WTC11 (cell line): ENCODE data around the gene MTMR3. TPM values are rescaled to one million over a fixed set of nuclear protein-coding genes. Genes with fewer than 3 reads are reported as not detected.

Source experiments
- ATAC-seq: fragments of 200-7000 bp; cut with Tn5 transposase; 2 replicates; pipeline ENCODE4 v1.10.0; 2021; ENCODE audit warnings: mild to moderate bottlenecking, moderate library complexity
- CTCF ChIA-PET: fragments of 300-600 bp; sonication (Branson Sonifier 250); formaldehyde crosslinking; loops from one replicate; lab custom pipeline; 2021; ENCODE audit warnings: antibody characterized with exemption; lab: Charles Lee
- POLR2A ChIA-PET: fragments of 350-600 bp; sonication (Branson Sonifier 250); formaldehyde crosslinking; loops from one replicate; lab custom pipeline; 2021; ENCODE audit warnings: antibody characterized with exemption; lab: Charles Lee
- DNase-seq: peaks from one replicate; pipeline ENCODE4 v3.0.0; 2021; ENCODE audit warnings: low spot score
- H3K27ac Mint-ChIP-seq: 2 replicates; pipeline ENCODE4 v1.8.0; 2021; ENCODE audit warnings: mixed read lengths
- H3K27me3 Mint-ChIP-seq: 2 replicates; pipeline ENCODE4 v1.8.0; 2021; ENCODE audit warnings: low read depth, mild to moderate bottlenecking, moderate library complexity, mixed read lengths
- H3K36me3 Mint-ChIP-seq: 2 replicates; pipeline ENCODE4 v1.8.0; 2021; ENCODE audit warnings: mixed read lengths
- H3K4me1 Mint-ChIP-seq: 2 replicates; pipeline ENCODE4 v1.8.0; 2022; ENCODE audit warnings: mixed read lengths
- H3K4me3 Mint-ChIP-seq: 2 replicates; pipeline ENCODE4 v1.8.0; 2021; ENCODE audit warnings: mild to moderate bottlenecking, moderate library complexity, mixed read lengths
- H3K9me3 Mint-ChIP-seq: 2 replicates; pipeline ENCODE4 v1.8.0; 2021; ENCODE audit warnings: mixed read lengths
- ATF1 ChIP-seq: sonication (generic); formaldehyde crosslinking; IDR thresholded peaks from 2 replicates; pipeline ENCODE4 v1.8.1; 2023; ENCODE audit warnings: mild to moderate bottlenecking, moderate library complexity, missing genetic modification reagents
- ETV6 ChIP-seq: sonication (generic); formaldehyde crosslinking; IDR thresholded peaks from 2 replicates; pipeline ENCODE4 v1.8.1; 2022; ENCODE audit warnings: mild to moderate bottlenecking, missing genetic modification reagents
- IRF2 ChIP-seq: sonication (generic); formaldehyde crosslinking; IDR thresholded peaks from 2 replicates; pipeline ENCODE4 v1.8.0; 2022; ENCODE audit warnings: low read depth, missing genetic modification reagents, borderline replicate concordance
- JAZF1 ChIP-seq: fragments of 250-450 bp; sonication (Bioruptor Pico); IDR thresholded peaks from 2 replicates; pipeline ENCODE4 v1.9.0; 2021; ENCODE audit warnings: moderate library complexity, mild to moderate bottlenecking, inconsistent platforms
- KAT7 ChIP-seq: sonication (generic); formaldehyde crosslinking; IDR thresholded peaks from 2 replicates; pipeline ENCODE4 v1.8.1; 2023; ENCODE audit warnings: missing genetic modification reagents, mild to moderate bottlenecking, borderline replicate concordance
- NR2C2 ChIP-seq: sonication (generic); formaldehyde crosslinking; IDR thresholded peaks from 2 replicates; pipeline ENCODE4 v1.8.0; 2022; ENCODE audit warnings: mild to moderate bottlenecking, missing genetic modification reagents
- TEAD4 ChIP-seq: sonication (generic); formaldehyde crosslinking; IDR thresholded peaks from 2 replicates; pipeline ENCODE4 v1.8.0; 2022; ENCODE audit warnings: mild to moderate bottlenecking, missing genetic modification reagents
- TP53 ChIP-seq: sonication (generic); formaldehyde crosslinking; IDR thresholded peaks from 2 replicates; pipeline ENCODE4 v1.8.1; 2023; ENCODE audit warnings: mild to moderate bottlenecking, missing genetic modification reagents
- ZNF416 ChIP-seq: fragments of 250-450 bp; sonication (Bioruptor Pico); IDR thresholded peaks from 2 replicates; pipeline ENCODE4 v1.9.0; 2021; ENCODE audit warnings: mild to moderate bottlenecking, inconsistent platforms
- total RNA-seq: library from RNA; stranded (reverse); gene quantifications from 3 replicates; pipeline ENCODE4 v1.2.3, GENCODE V29; 2021
- TF ChIP-seq, protein P1 (sequence below): sonication (generic); formaldehyde crosslinking; IDR thresholded peaks from 2 replicates; pipeline ENCODE4 v1.8.0; 2022; ENCODE audit warnings: missing genetic modification reagents
- TF ChIP-seq, protein P2 (sequence below): fragments of 250-450 bp; sonication (Bioruptor Pico); IDR thresholded peaks from 2 replicates; pipeline ENCODE4 v1.9.0; 2021; ENCODE audit warnings: mild to moderate bottlenecking
- TF ChIP-seq, protein P3 (sequence below): sonication (generic); formaldehyde crosslinking; IDR thresholded peaks from 2 replicates; pipeline ENCODE4 v1.8.1; 2022; ENCODE audit warnings: mild to moderate bottlenecking, moderate library complexity, missing genetic modification reagents
- TF ChIP-seq, protein P4 (sequence below): sonication (generic); formaldehyde crosslinking; IDR thresholded peaks from 2 replicates; pipeline ENCODE4 v1.8.0; 2023; ENCODE audit warnings: mild to moderate bottlenecking, missing genetic modification reagents
- TF ChIP-seq, protein P5 (sequence below): fragments of 250-450 bp; sonication (Bioruptor Pico); IDR thresholded peaks from 2 replicates; pipeline ENCODE4 v1.9.0; 2021; ENCODE audit warnings: mild to moderate bottlenecking, borderline replicate concordance

The MTMR3 gene
- total RNA-seq, 1 experiment from 2014 or later: 19.2 TPM

DNA sequence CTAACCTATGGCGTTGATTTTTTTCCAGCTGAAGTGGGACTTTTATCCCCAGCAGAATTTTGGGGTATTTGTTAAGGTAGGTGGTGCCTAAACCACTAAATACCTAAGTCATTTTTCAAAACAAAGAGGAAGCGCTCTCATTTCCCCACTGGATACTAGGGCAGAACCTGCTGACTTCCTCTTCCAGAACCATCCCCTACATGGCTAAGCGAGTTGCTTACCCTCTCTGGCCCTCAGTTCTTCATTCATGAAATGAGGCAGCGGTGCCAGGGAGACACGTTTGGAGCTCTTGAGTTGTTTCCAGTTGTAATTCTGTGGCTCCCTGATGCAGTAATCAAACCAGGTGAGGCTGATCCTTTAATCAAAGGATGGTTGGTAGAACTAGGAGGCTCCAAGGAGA is 10.0 kb upstream of the MTMR3 start (continued):
- TF ChIP-seq, protein P1, sequence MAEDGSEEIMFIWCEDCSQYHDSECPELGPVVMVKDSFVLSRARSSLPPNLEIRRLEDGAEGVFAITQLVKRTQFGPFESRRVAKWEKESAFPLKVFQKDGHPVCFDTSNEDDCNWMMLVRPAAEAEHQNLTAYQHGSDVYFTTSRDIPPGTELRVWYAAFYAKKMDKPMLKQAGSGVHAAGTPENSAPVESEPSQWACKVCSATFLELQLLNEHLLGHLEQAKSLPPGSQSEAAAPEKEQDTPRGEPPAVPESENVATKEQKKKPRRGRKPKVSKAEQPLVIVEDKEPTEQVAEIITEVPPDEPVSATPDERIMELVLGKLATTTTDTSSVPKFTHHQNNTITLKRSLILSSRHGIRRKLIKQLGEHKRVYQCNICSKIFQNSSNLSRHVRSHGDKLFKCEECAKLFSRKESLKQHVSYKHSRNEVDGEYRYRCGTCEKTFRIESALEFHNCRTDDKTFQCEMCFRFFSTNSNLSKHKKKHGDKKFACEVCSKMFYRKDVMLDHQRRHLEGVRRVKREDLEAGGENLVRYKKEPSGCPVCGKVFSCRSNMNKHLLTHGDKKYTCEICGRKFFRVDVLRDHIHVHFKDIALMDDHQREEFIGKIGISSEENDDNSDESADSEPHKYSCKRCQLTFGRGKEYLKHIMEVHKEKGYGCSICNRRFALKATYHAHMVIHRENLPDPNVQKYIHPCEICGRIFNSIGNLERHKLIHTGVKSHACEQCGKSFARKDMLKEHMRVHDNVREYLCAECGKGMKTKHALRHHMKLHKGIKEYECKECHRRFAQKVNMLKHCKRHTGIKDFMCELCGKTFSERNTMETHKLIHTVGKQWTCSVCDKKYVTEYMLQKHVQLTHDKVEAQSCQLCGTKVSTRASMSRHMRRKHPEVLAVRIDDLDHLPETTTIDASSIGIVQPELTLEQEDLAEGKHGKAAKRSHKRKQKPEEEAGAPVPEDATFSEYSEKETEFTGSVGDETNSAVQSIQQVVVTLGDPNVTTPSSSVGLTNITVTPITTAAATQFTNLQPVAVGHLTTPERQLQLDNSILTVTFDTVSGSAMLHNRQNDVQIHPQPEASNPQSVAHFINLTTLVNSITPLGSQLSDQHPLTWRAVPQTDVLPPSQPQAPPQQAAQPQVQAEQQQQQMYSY (CRISPR knock-in tag): no peak
- no peak for TF ChIP-seq KAT7

DNA sequence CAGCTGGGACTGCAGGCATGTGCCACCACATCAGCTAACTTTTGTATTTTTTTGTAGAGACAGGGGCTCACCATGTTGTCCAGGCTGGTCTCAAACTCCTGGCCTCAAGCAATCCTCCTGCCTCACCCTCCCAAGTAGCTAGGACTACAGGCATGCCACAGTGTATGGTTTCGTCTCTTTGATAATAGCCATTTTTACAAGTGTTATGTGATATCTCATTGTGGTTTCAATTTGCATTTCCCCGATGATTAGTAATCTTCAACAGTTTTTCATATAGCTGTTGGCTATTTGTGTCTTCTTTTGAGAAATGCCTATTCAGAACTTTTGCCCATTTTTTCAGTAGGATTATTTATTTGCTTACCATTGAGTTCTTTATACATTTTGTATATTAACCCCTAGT is 9.0 kb upstream of the MTMR3 start:
- no peaks in the 10 kb centered on the region for H3K36me3 Mint-ChIP-seq
- DNase-seq: no peak

More for the DNA sequence above, 9.0 kb upstream of the MTMR3 start:
- no peak overlapping the region for H3K4me3 Mint-ChIP-seq
- TF ChIP-seq NR2C2 (CRISPR knock-in tag): no peak
- no peak for TF ChIP-seq JAZF1 (CRISPR knock-in tag)
- TF ChIP-seq ETV6 (CRISPR knock-in tag): no peak
- no peak for TF ChIP-seq ZNF416 (CRISPR knock-in tag)
- TF ChIP-seq, protein P2, sequence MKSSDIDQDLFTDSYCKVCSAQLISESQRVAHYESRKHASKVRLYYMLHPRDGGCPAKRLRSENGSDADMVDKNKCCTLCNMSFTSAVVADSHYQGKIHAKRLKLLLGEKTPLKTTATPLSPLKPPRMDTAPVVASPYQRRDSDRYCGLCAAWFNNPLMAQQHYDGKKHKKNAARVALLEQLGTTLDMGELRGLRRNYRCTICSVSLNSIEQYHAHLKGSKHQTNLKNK (CRISPR knock-in tag): no peak
- TF ChIP-seq TP53 (CRISPR knock-in tag): no peak
- TF ChIP-seq TEAD4 (CRISPR knock-in tag): no peak
- TF ChIP-seq IRF2: no peak
- TF ChIP-seq, protein P3, sequence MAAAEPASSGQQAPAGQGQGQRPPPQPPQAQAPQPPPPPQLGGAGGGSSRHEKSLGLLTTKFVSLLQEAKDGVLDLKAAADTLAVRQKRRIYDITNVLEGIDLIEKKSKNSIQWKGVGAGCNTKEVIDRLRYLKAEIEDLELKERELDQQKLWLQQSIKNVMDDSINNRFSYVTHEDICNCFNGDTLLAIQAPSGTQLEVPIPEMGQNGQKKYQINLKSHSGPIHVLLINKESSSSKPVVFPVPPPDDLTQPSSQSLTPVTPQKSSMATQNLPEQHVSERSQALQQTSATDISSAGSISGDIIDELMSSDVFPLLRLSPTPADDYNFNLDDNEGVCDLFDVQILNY (CRISPR knock-in tag): no peak
- TF ChIP-seq, protein P4, sequence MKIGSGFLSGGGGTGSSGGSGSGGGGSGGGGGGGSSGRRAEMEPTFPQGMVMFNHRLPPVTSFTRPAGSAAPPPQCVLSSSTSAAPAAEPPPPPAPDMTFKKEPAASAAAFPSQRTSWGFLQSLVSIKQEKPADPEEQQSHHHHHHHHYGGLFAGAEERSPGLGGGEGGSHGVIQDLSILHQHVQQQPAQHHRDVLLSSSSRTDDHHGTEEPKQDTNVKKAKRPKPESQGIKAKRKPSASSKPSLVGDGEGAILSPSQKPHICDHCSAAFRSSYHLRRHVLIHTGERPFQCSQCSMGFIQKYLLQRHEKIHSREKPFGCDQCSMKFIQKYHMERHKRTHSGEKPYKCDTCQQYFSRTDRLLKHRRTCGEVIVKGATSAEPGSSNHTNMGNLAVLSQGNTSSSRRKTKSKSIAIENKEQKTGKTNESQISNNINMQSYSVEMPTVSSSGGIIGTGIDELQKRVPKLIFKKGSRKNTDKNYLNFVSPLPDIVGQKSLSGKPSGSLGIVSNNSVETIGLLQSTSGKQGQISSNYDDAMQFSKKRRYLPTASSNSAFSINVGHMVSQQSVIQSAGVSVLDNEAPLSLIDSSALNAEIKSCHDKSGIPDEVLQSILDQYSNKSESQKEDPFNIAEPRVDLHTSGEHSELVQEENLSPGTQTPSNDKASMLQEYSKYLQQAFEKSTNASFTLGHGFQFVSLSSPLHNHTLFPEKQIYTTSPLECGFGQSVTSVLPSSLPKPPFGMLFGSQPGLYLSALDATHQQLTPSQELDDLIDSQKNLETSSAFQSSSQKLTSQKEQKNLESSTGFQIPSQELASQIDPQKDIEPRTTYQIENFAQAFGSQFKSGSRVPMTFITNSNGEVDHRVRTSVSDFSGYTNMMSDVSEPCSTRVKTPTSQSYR: no peak
- TF ChIP-seq, protein P5, sequence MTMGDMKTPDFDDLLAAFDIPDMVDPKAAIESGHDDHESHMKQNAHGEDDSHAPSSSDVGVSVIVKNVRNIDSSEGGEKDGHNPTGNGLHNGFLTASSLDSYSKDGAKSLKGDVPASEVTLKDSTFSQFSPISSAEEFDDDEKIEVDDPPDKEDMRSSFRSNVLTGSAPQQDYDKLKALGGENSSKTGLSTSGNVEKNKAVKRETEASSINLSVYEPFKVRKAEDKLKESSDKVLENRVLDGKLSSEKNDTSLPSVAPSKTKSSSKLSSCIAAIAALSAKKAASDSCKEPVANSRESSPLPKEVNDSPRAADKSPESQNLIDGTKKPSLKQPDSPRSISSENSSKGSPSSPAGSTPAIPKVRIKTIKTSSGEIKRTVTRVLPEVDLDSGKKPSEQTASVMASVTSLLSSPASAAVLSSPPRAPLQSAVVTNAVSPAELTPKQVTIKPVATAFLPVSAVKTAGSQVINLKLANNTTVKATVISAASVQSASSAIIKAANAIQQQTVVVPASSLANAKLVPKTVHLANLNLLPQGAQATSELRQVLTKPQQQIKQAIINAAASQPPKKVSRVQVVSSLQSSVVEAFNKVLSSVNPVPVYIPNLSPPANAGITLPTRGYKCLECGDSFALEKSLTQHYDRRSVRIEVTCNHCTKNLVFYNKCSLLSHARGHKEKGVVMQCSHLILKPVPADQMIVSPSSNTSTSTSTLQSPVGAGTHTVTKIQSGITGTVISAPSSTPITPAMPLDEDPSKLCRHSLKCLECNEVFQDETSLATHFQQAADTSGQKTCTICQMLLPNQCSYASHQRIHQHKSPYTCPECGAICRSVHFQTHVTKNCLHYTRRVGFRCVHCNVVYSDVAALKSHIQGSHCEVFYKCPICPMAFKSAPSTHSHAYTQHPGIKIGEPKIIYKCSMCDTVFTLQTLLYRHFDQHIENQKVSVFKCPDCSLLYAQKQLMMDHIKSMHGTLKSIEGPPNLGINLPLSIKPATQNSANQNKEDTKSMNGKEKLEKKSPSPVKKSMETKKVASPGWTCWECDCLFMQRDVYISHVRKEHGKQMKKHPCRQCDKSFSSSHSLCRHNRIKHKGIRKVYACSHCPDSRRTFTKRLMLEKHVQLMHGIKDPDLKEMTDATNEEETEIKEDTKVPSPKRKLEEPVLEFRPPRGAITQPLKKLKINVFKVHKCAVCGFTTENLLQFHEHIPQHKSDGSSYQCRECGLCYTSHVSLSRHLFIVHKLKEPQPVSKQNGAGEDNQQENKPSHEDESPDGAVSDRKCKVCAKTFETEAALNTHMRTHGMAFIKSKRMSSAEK (CRISPR knock-in tag): no peak
- TF ChIP-seq ATF1 (CRISPR knock-in tag): no peak
- TF ChIP-seq, all 79 proteins: peak for 0
- ChIA-PET CTCF (no interaction called here), POLR2A (no interaction called here)
- H3K9me3 Mint-ChIP-seq: no peaks in the 10 kb centered on the region
- peaks cover 18% of the 10 kb centered on the region for H3K4me1 Mint-ChIP-seq
- ATAC-seq: no peak
- H3K27me3 Mint-ChIP-seq: no peaks in the 10 kb centered on the region
- H3K27ac Mint-ChIP-seq: no peak overlapping the region
